A172 (cell line): ENCODE results near the gene MCOLN2. TPM values are rescaled to one million over a fixed set of nuclear protein-coding genes. Genes with fewer than 3 reads are reported as not detected.
"Not testable (repeated sequence)": the region's sequence is repeated elsewhere in the genome, so short reads cannot be mapped to it uniquely, and the experiment has no call there.

Source experiments
- DNase-seq: peaks from one replicate; pipeline ENCODE4 v3.0.0-alpha.2; 2015; ENCODE audit warnings: low spot score
- total RNA-seq: library from RNA; depleted of rRNA; stranded (reverse); fragments of >200 nt; shearing (Covaris generic); gene quantifications from 2 replicates; pipeline ENCODE4 v1.2.3, GENCODE V29; 2014; rRNA removed

MCOLN2 gene
- total RNA-seq = 3.9 and 6.9 TPM in 2 replicates

GRCh38 chr1:84996846-84997666 is at the start of gene MCOLN2:
Gene MCOLN2, minus strand, starts transcription at chr1:84997113. Its CDS starts 241 bp downstream, at chr1:84996872.
- DNase-seq = no peak

GRCh38 chr1:85042413-85042812 is 45.5 kb upstream of the MCOLN2 start:
- DNase-seq = no peak

GRCh38 chr1:85041793-85042192 is 44.9 kb upstream of the MCOLN2 start:
- no peak for DNase-seq

GRCh38 chr1:85033221-85033620 is 36.3 kb upstream of the MCOLN2 start:
- DNase-seq = no peak

GRCh38 chr1:85030536-85030935 is 33.6 kb upstream of the MCOLN2 start:
- DNase-seq = no peak

GRCh38 chr1:85028151-85028550 is 31.2 kb upstream of the MCOLN2 start:
- no peak for DNase-seq

- no peak for DNase-seq
Measured at GRCh38 chr1:85027242-85027983, 30.5 kb upstream of the MCOLN2 start.

GRCh38 chr1:85025940-85026339 is 29.0 kb upstream of the MCOLN2 start:
- no peak for DNase-seq

GRCh38 chr1:85024736-85025135 is 27.8 kb upstream of the MCOLN2 start:
- DNase-seq = no peak

GRCh38 chr1:85022700-85023099 is 25.8 kb upstream of the MCOLN2 start:
- DNase-seq = no peak

GRCh38 chr1:85019994-85020393 is 23.1 kb upstream of the MCOLN2 start:
- DNase-seq = no peak

- DNase-seq = no peak
Measured at GRCh38 chr1:85015826-85016225, 18.9 kb upstream of the MCOLN2 start.

- DNase-seq = not testable (repeated sequence)
Measured at GRCh38 chr1:85005641-85006040, 8.7 kb upstream of the MCOLN2 start.

GRCh38 chr1:85001742-85002141 is 4.8 kb upstream of the MCOLN2 start:
- no peak for DNase-seq

- no peak for DNase-seq
Measured at GRCh38 chr1:84998642-84999280, 1.8 kb upstream of the MCOLN2 start.

GRCh38 chr1:84997667-84998600 is 1.0 kb upstream of the MCOLN2 start:
- no peak for DNase-seq

- no peak for DNase-seq
Measured at GRCh38 chr1:84995484-84996334, 1.2 kb downstream of the MCOLN2 start.

- DNase-seq = no peak
Measured at GRCh38 chr1:84991097-84991920, 5.6 kb downstream of the MCOLN2 start.

- DNase-seq = no peak
Measured at GRCh38 chr1:84988588-84988987, 8.3 kb downstream of the MCOLN2 start.

GRCh38 chr1:84986561-84986960 is 10.4 kb downstream of the MCOLN2 start:
- DNase-seq = not testable (repeated sequence)
